Measurements from ENCODE around the gene LRP5.

Gene LRP5

GRCh38 chr11:68479390-68479789 lies 167.0 kb downstream of the LRP5 start:
- TF ChIP-seq CTCF (IDR thresholded peaks at IDR 0.05; ENCODE audit: low read length, missing control alignments), result no peak
- no peak for DNase-seq (ENCODE audit: low read depth)
- H3K4me3 ChIP-seq (replicated peaks; ENCODE audit: low read depth, low read length), result no peak overlapping the region

- TF ChIP-seq CTCF (IDR thresholded peaks at IDR 0.05; ENCODE audit: low read length, missing control alignments), result no peak
- H3K4me3 ChIP-seq (replicated peaks; ENCODE audit: low read depth, low read length), result no peak overlapping the region
- DNase-seq (ENCODE audit: low read depth), result no peak
Observed at GRCh38 chr11:68480193-68480592, 167.8 kb downstream of the LRP5 start.

- DNase-seq (ENCODE audit: low read depth), result no peak
- no peak for TF ChIP-seq CTCF (IDR thresholded peaks at IDR 0.05; ENCODE audit: low read length, missing control alignments)
- no peak overlapping the region for H3K4me3 ChIP-seq (replicated peaks; ENCODE audit: low read depth, low read length)
Observed at GRCh38 chr11:68480852-68481510, 168.6 kb downstream of the LRP5 start.

GRCh38 chr11:68481579-68482240 lies 169.3 kb downstream of the LRP5 start:
- no peak for DNase-seq (ENCODE audit: low read depth)
- no peak overlapping the region for H3K4me3 ChIP-seq (replicated peaks; ENCODE audit: low read depth, low read length)
- no peak for TF ChIP-seq CTCF (IDR thresholded peaks at IDR 0.05; ENCODE audit: low read length, missing control alignments)

- no peak overlapping the region for H3K4me3 ChIP-seq (replicated peaks; ENCODE audit: low read depth, low read length)
- DNase-seq (ENCODE audit: low read depth), result no peak
- no peak for TF ChIP-seq CTCF (IDR thresholded peaks at IDR 0.05; ENCODE audit: low read length, missing control alignments)
Observed at GRCh38 chr11:68488623-68489022, 176.2 kb downstream of the LRP5 start.

- DNase-seq (ENCODE audit: low read depth), result no peak
- H3K4me3 ChIP-seq (replicated peaks; ENCODE audit: low read depth, low read length), result no peak overlapping the region
- no peak for TF ChIP-seq CTCF (IDR thresholded peaks at IDR 0.05; ENCODE audit: low read length, missing control alignments)
Observed at GRCh38 chr11:68495220-68495729, 182.9 kb downstream of the LRP5 start.

All from fibroblast of pulmonary artery (primary cell).